GM10847 (cell line): ENCODE measurements around the gene PITPNB.

Experiments
- POLR2A ChIP-seq: IDR thresholded peaks from 2 replicates; pipeline ENCODE4 v1.6.1; 2011; ENCODE audit not compliant: insufficient read length; ENCODE audit errors: extremely low read depth

Gene PITPNB

DNA sequence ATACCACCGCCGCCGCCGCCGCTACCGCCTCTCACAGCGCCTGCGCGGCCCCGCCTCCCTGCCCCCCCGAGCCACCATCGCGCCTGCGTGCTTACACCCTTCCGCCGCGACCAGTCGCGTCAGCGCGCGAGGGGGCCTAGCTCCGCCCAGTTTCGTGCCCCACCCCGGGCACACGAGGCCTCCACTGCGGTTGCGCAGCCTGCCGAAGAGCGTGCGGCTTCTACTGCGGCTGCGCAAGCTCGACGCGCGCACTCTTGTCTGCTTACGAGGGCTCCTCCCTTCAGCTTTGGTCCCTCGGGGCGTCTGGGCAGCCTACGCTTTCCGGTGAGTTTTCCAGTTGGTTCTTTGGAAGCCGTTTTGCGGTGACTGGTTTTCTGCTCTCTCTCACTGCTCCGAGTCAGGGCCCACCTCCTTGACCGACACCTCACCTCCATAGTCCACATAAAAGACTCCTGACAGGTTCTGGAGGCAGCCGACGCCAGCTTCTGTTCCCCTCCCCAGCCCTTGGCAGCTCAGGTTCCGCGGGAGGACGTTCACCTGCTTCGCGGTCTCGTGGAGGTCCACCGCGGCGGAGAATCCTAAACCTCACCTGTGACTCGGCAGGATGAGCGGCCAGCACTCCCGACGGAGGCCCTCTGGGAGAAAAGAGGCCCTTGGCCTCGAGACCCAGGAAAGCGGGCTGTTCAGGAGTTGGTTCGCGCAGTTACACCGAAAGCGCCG, at the start of gene PITPNB:
Gene PITPNB, minus strand, starts transcription at position 35 of the 720 bp plus-strand sequence. CDS start 65 bp downstream, outside the sequence.
- TF ChIP-seq POLR2A, result peak; percentile 83

DNA sequence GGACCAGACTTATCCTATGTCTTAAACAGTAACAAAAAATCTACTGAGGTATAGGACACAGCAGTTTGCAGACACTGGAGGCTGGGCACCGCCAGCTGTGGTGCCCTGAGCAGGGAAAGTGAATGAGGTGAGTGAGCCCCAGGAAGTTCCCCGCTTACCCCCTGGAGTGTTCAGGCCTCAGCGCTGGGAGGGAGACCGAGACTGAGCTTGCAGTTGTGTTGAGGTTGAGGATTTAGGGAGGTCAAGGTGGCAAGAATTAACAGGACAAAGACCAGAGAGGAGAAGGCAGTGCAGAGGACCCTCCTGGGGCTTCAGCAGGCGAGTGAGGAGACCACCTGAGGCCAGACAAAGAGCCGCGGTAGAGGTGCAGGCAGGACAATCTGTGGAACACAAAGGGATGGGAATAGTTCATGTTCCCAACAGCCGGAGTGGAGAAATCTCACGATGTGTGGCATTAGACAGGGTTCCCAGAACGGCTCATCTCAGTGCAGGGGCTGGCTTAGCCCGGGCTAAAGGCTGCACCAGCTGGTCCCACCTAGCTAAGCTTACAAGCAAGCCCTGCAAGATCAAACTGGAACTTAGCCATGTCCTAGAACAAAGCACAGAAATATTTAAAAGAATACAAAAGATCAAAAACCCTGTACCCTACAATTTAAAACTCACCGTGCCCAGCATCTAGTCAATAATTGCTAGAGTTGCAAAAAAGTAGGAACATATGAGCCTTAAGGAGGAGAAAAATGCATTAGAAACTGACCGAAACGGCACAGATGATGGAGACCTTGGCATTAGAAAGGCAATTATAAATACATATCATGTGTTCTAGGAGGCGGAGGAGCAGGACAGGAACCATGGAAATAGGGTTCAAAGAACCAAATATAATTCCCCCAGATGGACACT, 47.4 kb upstream of the PITPNB start:
- no peak for TF ChIP-seq POLR2A

DNA sequence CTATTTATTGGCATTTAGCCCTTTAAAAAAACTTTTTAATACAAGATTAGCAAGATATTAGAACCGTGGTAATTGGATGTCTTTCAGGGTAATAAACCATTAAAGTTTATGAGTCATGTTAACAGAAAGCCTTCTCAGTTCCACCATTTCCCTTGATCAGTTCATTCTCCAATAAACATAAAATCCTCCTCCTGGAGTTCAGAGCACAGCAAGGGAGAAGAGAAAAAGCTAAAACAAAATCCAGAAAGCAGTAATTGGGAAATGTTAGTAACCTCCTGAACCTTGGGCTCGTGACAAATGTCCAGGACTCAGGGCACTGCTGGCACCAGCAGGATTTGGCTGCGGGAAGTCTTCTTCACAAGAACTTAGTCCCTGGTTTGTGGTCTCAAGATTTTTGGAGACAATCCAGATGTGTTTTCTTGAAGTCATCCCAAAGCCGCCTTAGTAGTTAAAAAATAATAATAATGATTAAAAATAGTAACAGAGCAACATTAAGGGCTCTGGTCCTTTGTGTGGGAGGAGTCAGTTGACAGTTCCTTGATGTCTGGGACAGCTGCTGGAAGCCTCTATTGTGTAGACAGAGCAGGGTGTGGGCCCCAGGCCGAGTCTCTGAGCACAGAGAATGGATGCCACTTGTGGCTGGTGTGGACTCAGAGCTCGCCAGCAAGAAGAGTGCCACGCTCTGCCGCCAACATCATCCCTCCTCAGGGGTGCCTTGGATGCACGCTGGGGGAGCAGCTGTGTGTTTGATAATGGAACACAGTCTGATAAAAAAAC, 43.4 kb upstream of the PITPNB start:
- TF ChIP-seq POLR2A, result no peak

DNA sequence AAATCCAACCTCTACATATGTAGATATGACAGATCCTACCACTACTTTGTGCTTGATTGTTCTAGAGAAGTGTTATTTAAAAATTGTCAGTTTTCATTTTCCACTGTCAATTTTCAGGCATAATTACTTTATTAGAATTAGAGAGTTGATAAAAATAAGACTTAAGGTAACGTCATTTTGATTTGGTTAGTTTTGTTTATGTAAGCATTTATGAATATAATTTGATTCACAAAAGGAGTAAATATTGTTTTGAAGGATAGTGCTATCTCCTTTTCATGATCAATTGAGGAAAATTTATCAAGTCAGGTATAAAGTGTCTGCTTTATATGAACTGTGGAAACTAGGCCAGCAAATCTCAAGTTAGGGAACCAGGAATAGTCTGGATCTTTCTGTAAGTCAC, 42.6 kb upstream of the PITPNB start:
- no peak for TF ChIP-seq POLR2A

DNA sequence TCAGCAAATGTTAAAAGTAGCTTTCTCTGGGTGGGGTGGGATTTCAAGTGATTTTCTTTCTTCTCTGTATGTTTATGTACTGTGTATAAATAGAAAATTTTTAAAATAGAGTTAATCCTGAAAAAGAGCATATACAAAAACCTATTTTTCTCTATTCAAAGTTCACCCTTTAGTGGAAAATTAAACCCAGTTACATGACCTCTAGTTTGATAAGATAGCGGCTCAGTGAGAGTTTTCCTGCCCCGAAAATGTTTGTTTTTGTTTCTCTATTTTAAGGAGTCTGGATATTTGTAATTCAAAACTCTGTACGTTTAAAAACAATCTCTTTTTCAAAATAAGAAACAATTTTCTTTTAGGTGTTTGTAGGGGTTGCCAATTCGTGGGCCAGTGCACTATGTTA, 42.1 kb upstream of the PITPNB start:
- no peak for TF ChIP-seq POLR2A

DNA sequence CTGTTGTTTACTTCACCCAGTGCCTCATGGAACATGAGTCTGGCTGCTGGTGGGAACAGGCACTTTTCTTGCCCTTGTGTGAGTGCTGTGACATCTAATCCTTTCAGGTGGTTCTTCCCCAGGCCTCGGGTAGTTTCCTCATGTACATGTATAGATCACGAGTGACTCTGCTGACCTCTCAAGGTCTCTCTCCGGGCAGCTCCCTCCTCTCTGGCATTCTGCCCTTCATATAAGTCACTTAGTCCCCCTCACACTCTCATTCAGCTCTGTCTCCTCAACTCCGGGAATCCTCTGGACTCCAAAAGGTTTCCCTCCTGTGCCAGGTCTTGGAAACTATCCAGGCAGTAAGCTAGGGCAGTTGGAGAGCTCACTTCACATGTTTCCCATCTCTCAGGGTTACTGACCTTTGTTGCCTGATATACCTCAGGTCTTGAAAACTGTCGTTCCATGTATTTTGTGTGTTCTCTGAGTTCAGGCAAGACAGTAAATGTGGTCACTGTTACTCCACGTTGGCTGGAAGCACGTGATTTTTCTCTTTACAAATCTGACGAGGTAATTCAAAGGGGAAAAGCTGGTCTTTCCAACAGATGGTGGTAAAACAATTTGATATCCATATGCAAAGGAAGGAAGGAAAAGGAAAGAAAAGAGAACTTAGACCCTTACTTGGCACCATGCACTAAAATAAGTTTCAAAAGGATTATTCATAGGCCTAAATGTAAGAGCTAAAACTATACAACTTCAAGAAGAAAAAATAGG, 40.5 kb upstream of the PITPNB start:
- TF ChIP-seq POLR2A, result no peak

DNA sequence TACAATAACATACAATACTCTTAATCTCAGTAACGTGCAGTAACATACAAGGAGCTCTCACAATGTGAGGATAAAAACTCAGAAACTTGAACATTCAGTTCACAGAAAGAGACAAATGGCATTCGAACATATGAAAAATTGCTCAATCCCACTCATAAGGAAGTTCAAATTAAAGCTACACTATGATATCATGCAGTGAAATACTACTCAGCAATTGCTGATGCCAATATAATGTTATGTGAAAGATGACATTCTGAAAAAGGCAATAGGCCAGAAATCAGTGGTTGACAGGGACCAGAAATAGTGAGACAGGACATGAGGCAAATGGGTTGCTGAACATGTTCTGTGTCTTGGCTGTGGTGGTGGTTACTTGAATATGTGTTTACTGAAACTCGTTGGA, 33.7 kb upstream of the PITPNB start:
- no peak for TF ChIP-seq POLR2A

DNA sequence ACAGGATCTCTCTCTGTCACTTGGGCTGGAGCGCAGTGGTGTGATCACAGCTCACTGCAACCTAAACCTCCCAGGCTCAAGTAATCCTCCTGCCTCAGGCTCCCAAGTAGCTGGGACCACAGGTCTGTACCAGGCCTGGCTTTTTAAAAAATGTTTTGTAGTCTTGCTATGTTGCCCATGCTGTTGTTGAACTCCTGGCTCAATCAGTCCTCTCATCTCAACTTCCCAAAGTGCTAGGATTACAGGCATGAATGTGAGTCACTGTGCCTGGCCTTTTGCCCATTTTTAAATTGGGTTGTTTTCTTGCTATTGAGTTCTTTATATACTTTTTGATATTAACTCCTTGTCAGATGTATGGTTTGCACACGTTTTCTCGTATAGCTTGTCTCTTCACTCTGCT, 33.0 kb upstream of the PITPNB start:
- no peak for TF ChIP-seq POLR2A

DNA sequence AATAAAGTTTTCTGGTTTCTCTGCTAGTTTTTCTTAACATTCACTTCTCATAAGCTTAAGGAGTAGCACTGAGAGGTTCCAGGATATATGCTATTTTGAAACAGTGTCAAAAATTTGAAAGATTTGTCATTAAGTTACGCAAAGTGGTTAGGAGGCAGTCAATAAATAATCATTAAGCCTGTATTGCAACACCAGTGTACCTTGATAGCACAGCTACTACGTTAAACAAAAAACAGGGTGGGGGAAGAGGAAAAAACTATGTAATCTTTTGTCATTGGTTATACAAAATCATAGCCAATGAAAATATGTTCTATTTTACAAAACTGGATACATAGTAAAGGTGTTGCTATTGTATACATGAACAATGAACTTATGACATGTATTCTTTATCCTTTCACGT, 30.4 kb upstream of the PITPNB start:
- TF ChIP-seq POLR2A, result no peak

DNA sequence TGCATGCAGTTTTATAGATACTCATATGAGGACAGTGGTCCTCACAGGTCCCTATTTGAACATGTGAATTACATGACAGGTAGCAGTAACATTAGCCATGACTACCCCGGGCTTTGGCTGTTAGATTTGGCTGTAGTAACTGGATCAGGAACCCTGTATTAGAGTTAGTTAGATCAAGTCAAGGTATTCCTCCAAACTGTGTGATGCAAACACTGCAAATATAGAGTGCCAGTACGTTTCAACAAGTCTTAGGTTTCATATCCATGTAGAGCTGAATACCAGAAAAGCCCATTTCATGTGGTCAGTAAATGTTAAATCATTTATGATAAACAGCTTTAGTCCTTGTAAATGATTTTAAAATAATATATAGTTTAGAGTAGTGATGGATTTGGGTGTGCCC, 29.5 kb upstream of the PITPNB start:
- no peak for TF ChIP-seq POLR2A

DNA sequence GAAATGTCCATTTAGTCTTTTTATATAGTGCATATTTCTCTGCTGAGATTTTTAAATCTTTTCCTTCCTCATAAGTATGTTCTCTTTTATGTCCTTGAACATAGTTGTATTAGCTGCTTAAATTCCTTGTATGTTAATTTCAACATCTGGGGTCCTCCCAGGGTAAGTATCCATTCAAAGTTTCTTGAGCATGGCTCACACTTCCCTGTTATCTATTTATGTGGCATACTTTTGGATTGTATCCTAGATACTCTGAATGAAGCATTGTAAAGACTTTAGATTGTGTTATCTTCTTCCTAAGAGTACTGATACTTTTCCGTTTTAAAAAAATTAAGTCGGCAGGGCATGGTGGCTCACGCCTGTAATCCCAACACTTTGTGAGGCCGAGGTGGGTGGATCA, 28.4 kb upstream of the PITPNB start:
- TF ChIP-seq POLR2A, result no peak

DNA sequence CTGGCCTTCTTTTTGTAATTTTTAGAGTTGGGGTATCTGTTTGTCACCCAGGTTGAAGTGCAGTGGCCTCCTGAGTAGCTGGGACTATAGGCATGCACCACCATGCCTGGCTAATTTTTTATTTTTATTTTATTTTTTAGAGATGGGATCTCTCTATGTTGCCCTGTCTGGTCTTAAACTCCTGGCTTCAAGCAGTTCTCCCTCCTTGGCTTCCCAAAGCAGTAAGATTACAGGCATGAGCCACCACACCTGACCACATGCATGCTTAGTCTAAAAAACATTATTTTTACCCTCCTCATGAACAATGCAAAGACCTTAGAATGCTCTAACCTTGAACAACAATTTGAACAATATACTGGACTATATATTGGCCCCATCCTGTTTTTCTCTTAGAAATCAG, 22.1 kb upstream of the PITPNB start:
- TF ChIP-seq POLR2A, result no peak

DNA sequence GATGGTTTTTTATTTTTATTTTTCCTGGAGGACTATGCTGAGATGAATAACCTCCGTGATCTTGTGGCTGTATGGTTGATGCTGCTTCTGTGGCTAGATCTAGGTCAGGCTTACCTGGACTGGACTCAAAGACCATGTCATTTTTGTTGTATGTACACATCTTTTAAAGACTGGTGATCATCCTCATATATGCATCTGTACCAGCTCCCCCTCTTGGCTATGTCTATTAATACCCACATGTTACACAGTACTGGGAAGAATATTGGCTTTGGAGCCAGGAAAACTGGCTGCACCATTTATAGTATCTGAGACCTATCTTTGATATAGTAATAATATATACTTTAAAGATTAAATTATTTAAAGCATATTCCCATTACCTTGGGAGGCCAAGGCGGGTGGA, 18.4 kb upstream of the PITPNB start:
- no peak for TF ChIP-seq POLR2A

DNA sequence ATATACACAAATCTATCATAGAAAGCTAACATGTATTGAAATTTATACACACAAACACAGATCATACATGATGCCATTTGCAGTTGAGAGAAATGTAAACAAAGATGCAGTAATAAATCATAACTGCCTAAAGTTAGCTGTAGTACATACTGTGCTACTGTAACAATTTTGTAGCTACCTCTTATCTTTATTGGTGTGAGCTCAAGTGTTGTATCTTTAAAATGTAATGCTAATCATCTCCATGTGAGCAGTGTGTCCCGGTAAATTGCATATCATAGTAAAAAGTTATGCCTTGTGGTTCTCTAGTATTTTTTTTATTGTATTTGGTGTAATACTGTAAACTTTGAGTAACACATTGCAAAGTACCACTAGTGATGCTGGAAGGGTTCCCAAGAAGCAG, 16.8 kb upstream of the PITPNB start:
- TF ChIP-seq POLR2A, result no peak

DNA sequence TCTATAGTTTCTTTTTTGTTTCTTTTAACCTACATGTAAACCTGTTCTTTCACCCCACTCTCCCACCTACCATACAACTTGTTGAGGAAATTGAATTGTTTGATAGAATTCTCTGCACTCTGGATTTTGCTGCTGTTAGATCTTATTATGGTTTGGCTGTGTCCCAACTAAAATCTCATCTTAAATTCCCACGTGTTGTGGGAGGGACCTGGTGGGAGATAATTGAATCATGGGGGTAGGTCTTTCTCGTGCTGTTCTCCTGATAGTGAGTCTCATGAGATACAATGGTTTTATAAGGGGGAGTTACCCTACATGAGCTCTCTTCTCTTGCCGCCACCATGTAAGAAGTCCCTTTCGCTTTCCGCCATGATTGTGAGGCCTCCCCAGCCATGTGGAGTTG, 15.0 kb upstream of the PITPNB start:
- TF ChIP-seq POLR2A, result no peak
